Chondrocyte (in vitro differentiated cells): ENCODE data around the gene S100A6. TPM values are rescaled to one million over a fixed set of nuclear protein-coding genes. Genes with fewer than 3 reads are reported as not detected.

Source experiments
- DNase-seq: peaks from one replicate; pipeline ENCODE4 v3.0.0; 2021; ENCODE audit warnings: mixed read lengths, low spot score
- H3K27ac Mint-ChIP-seq: one replicate; pipeline ENCODE4 v1.8.0; 2021; ENCODE audit warnings: mild to moderate bottlenecking, moderate library complexity, mixed read lengths; ENCODE audit not compliant: unreplicated experiment
- H3K27me3 Mint-ChIP-seq: 2 replicates; pipeline ENCODE4 v1.8.0; 2021; ENCODE audit warnings: low read depth, mixed read lengths
- H3K36me3 Mint-ChIP-seq: 2 replicates; pipeline ENCODE4 v1.8.0; 2021; ENCODE audit warnings: low read depth, mixed read lengths
- H3K4me1 Mint-ChIP-seq: 2 replicates; pipeline ENCODE4 v1.8.0; 2021; ENCODE audit warnings: low read depth, mild to moderate bottlenecking, mixed read lengths
- H3K4me3 Mint-ChIP-seq: one replicate; pipeline ENCODE4 v1.8.0; 2021; ENCODE audit warnings: mild to moderate bottlenecking, moderate library complexity, mixed read lengths; ENCODE audit not compliant: unreplicated experiment
- H3K9me3 Mint-ChIP-seq: 2 replicates; pipeline ENCODE4 v1.8.0; 2021; ENCODE audit warnings: low read depth, mixed read lengths
- CTCF ChIP-seq: fragments of 200-600 bp; sonication (generic); IDR thresholded peaks from 2 replicates; pipeline ENCODE4 v1.5.0; 2021; ENCODE audit warnings: antibody characterized with exemption, mild to moderate bottlenecking, moderate library complexity
- total RNA-seq: library from RNA; stranded (reverse); gene quantifications from 3 replicates; pipeline ENCODE4 v1.2.1, GENCODE V29; 2021

S100A6 gene
- total RNA-seq, 1 donor from 2014 or later, result 12.1 TPM

GRCh38 chr1:153538315-153538821 is 2.6 kb upstream of the S100A6 start:
- no peaks in the 10 kb centered on the region for H3K27me3 Mint-ChIP-seq
- H3K27ac Mint-ChIP-seq, result no peak overlapping the region
- TF ChIP-seq CTCF, result no peak
- no peaks in the 10 kb centered on the region for H3K36me3 Mint-ChIP-seq
- H3K9me3 Mint-ChIP-seq, result no peaks in the 10 kb centered on the region
- DNase-seq, result no peak
- no peak overlapping the region for H3K4me3 Mint-ChIP-seq
- H3K4me1 Mint-ChIP-seq, result peaks cover 54% of the 10 kb centered on the region

GRCh38 chr1:153537376-153537730 is 1.6 kb upstream of the S100A6 start:
- Mint-ChIP-seq H3K9me3 (no peaks in the 10 kb centered on the region), H3K4me3 (no peak overlapping the region), H3K27ac (no peak overlapping the region), H3K36me3 (no peaks in the 10 kb centered on the region), H3K4me1 (peaks cover 54% of the 10 kb centered on the region), H3K27me3 (no peaks in the 10 kb centered on the region)
- TF ChIP-seq CTCF, result no peak
- no peak for DNase-seq

GRCh38 chr1:153536671-153537375 is 1.0 kb upstream of the S100A6 start:
- H3K36me3 Mint-ChIP-seq, result no peaks in the 10 kb centered on the region
- no peak overlapping the region for H3K27ac Mint-ChIP-seq
- peaks cover 50% of the 10 kb centered on the region for H3K4me1 Mint-ChIP-seq
- no peak for TF ChIP-seq CTCF
- H3K27me3 Mint-ChIP-seq, result no peaks in the 10 kb centered on the region
- no peak overlapping the region for H3K4me3 Mint-ChIP-seq
- DNase-seq, result no peak
- H3K9me3 Mint-ChIP-seq, result no peaks in the 10 kb centered on the region

GRCh38 chr1:153536012-153536670 is 350 bp upstream of the S100A6 start:
- TF ChIP-seq CTCF, result no peak
- no peak for DNase-seq
- Mint-ChIP-seq H3K27ac (no peak overlapping the region), H3K9me3 (no peaks in the 10 kb centered on the region), H3K27me3 (no peaks in the 10 kb centered on the region), H3K4me3 (no peak overlapping the region), H3K4me1 (peaks cover 44% of the 10 kb centered on the region), H3K36me3 (no peaks in the 10 kb centered on the region)

- Mint-ChIP-seq H3K27ac (no peak overlapping the region), H3K4me3 (no peak overlapping the region), H3K27me3 (no peaks in the 10 kb centered on the region), H3K4me1 (peaks cover 32% of the 10 kb centered on the region), H3K36me3 (no peaks in the 10 kb centered on the region), H3K9me3 (no peaks in the 10 kb centered on the region)
- TF ChIP-seq CTCF, result no peak
- DNase-seq, result no peak
These were observed 908 bp downstream of the S100A6 start for GRCh38 chr1:153534925-153535241.
